Esophagus muscularis mucosa (tissue), 4 donors: ENCODE data around the gene DOCK2. TPM values are rescaled to one million over a fixed set of nuclear protein-coding genes. Genes with fewer than 3 reads are reported as not detected.

ENCODE experiments used
- DNase-seq: peaks from one replicate; pipeline ENCODE4 v3.0.0-alpha.2; 2017; ENCODE audit errors: extremely low spot score
- H3K27ac ChIP-seq, 4 donors: fragments of 200-600 bp; sonication (generic); replicated peaks in 1 of 4; 1 replicate in 3 of 4; 2 replicates in 1 of 4; pipeline ENCODE4 v1.5.1; 2016 to 2019; ENCODE audit warnings: mild to moderate bottlenecking in 1 of 4
- H3K27me3 ChIP-seq, 4 donors: fragments of 200-600 bp; sonication (generic); one replicate each; pipeline versions ENCODE4 v1.5.1 to v1.6.0; 2016 to 2019
- H3K36me3 ChIP-seq, 4 donors: fragments of 200-600 bp; sonication (generic); one replicate each; pipeline ENCODE4 v1.5.1; 2016 to 2019
- H3K4me1 ChIP-seq, 4 donors: fragments of 200-600 bp; sonication (generic); one replicate each; pipeline ENCODE4 v1.5.1; 2016 to 2019
- H3K4me3 ChIP-seq, 4 donors: fragments of 200-600 bp; sonication (generic); 1 replicate in 2 of 4; 2 replicates in 2 of 4; pipeline ENCODE4 v1.5.1; 2016 to 2019; ENCODE audit warnings: mild to moderate bottlenecking in 4 of 4, moderate library complexity in 1 of 4
- H3K9me3 ChIP-seq, 4 donors: fragments of 200-600 bp; sonication (generic); 1 replicate in 3 of 4; 2 replicates in 1 of 4; pipeline ENCODE4 v1.5.1; 2016 to 2019
- EP300 ChIP-seq: sonication (generic); formaldehyde crosslinking; IDR thresholded peaks from one replicate; pipeline ENCODE4 v1.6.1; 2017; ENCODE audit warnings: antibody characterized with exemption
- POLR2A ChIP-seq: fragments of 450-650 bp; IDR thresholded peaks from one replicate; pipeline ENCODE4 v1.6.1; 2017; ENCODE audit warnings: antibody characterized with exemption, moderate library complexity, mild to moderate bottlenecking, low read depth
- POLR2AphosphoS5 ChIP-seq, 2 donors: sonication (generic); formaldehyde crosslinking; IDR thresholded peaks; one replicate each; pipeline ENCODE4 v1.6.1; 2017; ENCODE audit warnings: antibody characterized with exemption in 2 of 2
- WGBS: methylation state at CpG from one replicate; pipeline ENCODE4 v1.1.5; 2018; 5-methylcytosine and 5-hydroxymethylcytosine counted together
- intact Hi-C: fragments of 100-400 bp; cut with DNase I; formaldehyde crosslinking; loops from one replicate; pipeline ENCODE4 v1.15.1; 2023
- total RNA-seq, 4 donors: library from RNA; depleted of rRNA; stranded (reverse); fragments of >200 nt; gene quantifications; one replicate each; pipeline versions ENCODE4 v1.1.0 to v1.2.1, GENCODE V29; 2016
- TF ChIP-seq, protein P1 (sequence below), 3 experiments: fragments of 200-600 bp in 2 of 3; fragments of 450-650 bp in 1 of 3; sonication (generic) in 2 of 3; IDR thresholded peaks; one replicate each; pipeline ENCODE4 v1.5.1; 2017 to 2019; ENCODE audit warnings: antibody characterized with exemption in 3 of 3, mild to moderate bottlenecking in 2 of 3, moderate library complexity in 1 of 3

The DOCK2 gene
- total RNA-seq, 4 donors from 2014 or later: 9.2 to 18.3 (median 13.7) TPM

DNA sequence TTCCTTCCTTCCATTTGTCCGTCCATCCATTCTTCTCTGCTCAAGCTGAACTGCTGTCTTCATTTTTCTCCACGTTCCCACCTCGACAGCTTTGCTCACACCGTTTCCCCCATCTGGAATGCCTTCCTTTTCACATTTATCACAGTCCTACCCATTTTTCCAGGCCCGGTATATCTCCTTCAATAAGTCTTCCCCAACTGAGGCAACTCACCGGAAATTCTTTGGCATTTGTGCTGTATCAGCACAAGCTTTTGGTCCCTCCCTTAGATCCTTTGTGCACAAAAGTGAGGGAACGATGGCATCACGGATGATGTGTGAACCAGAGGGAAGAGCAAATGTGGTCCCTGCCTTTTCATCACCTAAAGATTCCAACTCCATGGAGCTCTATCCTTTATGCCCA lies 388.8 kb downstream of the DOCK2 start:
- Histone ChIP-seq H3K4me3 (no peak overlapping the region), H3K36me3 (no peaks in the 10 kb centered on the region), H3K4me1 (no peaks in the 10 kb centered on the region), H3K27ac (no peak overlapping the region), H3K27me3 (peaks cover 0 to 18% (median 0%) of the 10 kb centered on the region in 4 donors), H3K9me3 (no peaks in the 10 kb centered on the region)
- intact Hi-C loops: no loop called here
- TF ChIP-seq POLR2A (no peak), EP300 (no peak), POLR2AphosphoS5 (IDR thresholded peaks at IDR 0.05) (no peak)
- TF ChIP-seq, protein P1, sequence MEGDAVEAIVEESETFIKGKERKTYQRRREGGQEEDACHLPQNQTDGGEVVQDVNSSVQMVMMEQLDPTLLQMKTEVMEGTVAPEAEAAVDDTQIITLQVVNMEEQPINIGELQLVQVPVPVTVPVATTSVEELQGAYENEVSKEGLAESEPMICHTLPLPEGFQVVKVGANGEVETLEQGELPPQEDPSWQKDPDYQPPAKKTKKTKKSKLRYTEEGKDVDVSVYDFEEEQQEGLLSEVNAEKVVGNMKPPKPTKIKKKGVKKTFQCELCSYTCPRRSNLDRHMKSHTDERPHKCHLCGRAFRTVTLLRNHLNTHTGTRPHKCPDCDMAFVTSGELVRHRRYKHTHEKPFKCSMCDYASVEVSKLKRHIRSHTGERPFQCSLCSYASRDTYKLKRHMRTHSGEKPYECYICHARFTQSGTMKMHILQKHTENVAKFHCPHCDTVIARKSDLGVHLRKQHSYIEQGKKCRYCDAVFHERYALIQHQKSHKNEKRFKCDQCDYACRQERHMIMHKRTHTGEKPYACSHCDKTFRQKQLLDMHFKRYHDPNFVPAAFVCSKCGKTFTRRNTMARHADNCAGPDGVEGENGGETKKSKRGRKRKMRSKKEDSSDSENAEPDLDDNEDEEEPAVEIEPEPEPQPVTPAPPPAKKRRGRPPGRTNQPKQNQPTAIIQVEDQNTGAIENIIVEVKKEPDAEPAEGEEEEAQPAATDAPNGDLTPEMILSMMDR (IDR thresholded peaks at IDR 0.05): no peak
- 71% methylated on average over 8 of the region's 8 CpGs for WGBS
- DNase-seq: no peak

DNA sequence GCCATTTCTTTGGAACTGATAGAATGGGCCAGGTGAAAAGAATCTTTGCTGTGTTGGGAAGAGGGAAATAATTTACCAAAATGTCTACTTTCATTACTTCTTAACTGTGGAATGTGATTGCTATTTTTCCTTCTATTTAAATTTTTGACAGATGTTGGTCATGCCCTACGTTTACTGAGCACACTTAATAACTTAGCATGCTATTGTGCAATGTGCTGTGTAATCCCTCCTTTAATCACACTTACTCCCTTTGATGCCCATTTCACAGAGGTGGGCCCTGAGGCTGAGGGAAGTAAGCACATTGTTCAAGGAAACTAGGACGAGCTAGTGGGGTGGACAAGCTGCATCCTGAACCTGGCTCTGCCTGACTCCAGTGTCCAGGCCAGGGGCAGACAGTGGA lies 391.0 kb downstream of the DOCK2 start:
- H3K36me3 ChIP-seq: no peaks in the 10 kb centered on the region
- H3K27ac ChIP-seq: no peak overlapping the region
- H3K4me1 ChIP-seq: no peaks in the 10 kb centered on the region
- no peak for DNase-seq
- intact Hi-C loops: no loop called here
- H3K27me3 ChIP-seq: peaks cover 0 to 6% (median 0%) of the 10 kb centered on the region in 4 donors
- H3K9me3 ChIP-seq: no peaks in the 10 kb centered on the region
- H3K4me3 ChIP-seq: no peak overlapping the region
- no peak for TF ChIP-seq EP300
- TF ChIP-seq POLR2A: no peak
- TF ChIP-seq, protein P1 (IDR thresholded peaks at IDR 0.05): no peak
- TF ChIP-seq POLR2AphosphoS5 (IDR thresholded peaks at IDR 0.05): no peak
- 67% methylated on average over 2 of the region's 2 CpGs for WGBS

DNA sequence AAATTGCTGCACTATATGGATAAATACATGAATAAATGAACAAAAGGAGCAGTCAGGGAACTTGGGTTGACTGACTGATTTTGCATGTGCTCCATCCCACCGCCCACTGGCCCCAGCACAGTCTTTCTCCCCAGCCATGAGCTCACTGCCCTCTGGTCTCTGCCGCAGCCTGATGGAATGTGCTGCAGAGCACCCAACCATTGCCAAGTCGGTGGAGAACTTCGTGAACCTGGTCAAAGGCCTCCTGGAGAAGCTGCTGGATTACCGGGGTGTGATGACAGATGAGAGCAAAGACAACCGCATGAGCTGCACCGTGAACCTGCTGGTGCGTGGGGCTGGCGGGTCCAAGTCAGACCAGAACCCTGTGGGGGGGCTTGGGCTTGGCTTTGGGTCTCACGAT lies 397.2 kb downstream of the DOCK2 start:
- H3K4me3 ChIP-seq: no peak overlapping the region
- DNase-seq: no peak
- H3K9me3 ChIP-seq: no peaks in the 10 kb centered on the region
- intact Hi-C loops: no loop called here
- 80% methylated on average over 7 of the region's 10 CpGs for WGBS
- no peaks in the 10 kb centered on the region for H3K4me1 ChIP-seq
- H3K36me3 ChIP-seq: no peaks in the 10 kb centered on the region
- H3K27me3 ChIP-seq: no peaks in the 10 kb centered on the region
- TF ChIP-seq, protein P1 (IDR thresholded peaks at IDR 0.05): no peak
- TF ChIP-seq POLR2AphosphoS5 (IDR thresholded peaks at IDR 0.05): no peak
- TF ChIP-seq EP300: no peak
- TF ChIP-seq POLR2A: no peak
- H3K27ac ChIP-seq: no peak overlapping the region

DNA sequence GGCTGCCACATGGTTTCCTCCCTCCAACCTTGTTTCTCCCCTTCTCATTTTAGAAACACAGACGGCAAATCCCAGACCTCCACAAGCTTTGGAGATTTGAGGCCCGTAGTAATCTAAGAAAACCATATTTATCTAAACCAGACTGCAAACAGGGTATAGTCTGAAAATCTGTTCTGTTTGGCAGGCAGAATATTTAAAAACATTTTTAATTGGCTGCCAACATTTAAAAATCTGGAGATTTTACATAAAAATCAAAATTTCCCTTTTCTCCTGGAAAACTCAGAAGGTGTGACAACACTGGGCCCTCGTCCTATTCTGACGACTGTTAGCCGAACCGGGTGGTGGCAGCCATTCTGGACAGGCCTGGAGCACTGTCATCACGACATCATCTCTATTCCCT lies 401.2 kb downstream of the DOCK2 start:
- Histone ChIP-seq H3K4me1 (no peaks in the 10 kb centered on the region), H3K36me3 (no peaks in the 10 kb centered on the region), H3K27ac (no peak overlapping the region), H3K27me3 (no peaks in the 10 kb centered on the region), H3K9me3 (peaks cover 0 to 4% (median 0%) of the 10 kb centered on the region in 4 donors), H3K4me3 (no peak overlapping the region)
- no peak for DNase-seq
- intact Hi-C loops: no loop called here
- 95% methylated on average over 7 of the region's 7 CpGs for WGBS
- TF ChIP-seq, protein P1 (IDR thresholded peaks at IDR 0.05): no peak
- no peak for TF ChIP-seq EP300
- no peak for TF ChIP-seq POLR2A
- TF ChIP-seq POLR2AphosphoS5 (IDR thresholded peaks at IDR 0.05): no peak

DNA sequence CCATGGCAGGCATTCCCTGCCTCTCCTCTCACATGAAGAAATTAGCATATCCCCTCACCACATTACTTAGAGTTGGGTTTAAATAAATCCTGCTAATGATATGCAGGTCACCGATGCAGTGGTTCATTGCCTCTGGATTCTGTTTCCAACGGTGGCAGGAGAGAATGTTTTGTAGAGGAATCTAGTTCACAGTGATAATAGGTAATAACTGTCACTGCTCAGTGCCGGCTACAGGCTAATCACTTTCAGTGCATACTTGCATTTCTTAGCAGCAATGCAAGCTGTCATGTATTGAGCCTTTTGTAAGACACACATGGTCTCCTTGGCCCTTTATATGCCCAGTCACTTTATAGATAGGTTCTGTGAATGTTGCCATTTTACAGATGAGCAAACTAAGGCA lies 402.8 kb downstream of the DOCK2 start:
- no peak overlapping the region for H3K4me3 ChIP-seq
- DNase-seq: no peak
- TF ChIP-seq, protein P1 (IDR thresholded peaks at IDR 0.05): no peak
- TF ChIP-seq POLR2A (no peak), EP300 (no peak), POLR2AphosphoS5 (IDR thresholded peaks at IDR 0.05) (no peak)
- 90% methylated on average over 3 of the region's 3 CpGs for WGBS
- intact Hi-C loops: no loop called here
- no peaks in the 10 kb centered on the region for H3K4me1 ChIP-seq
- H3K36me3 ChIP-seq: no peaks in the 10 kb centered on the region
- no peaks in the 10 kb centered on the region for H3K27me3 ChIP-seq
- H3K9me3 ChIP-seq: peaks cover 0 to 4% (median 0%) of the 10 kb centered on the region in 4 donors
- H3K27ac ChIP-seq: no peak overlapping the region
